ENCODE data around the gene HS3ST5.

DNA sequence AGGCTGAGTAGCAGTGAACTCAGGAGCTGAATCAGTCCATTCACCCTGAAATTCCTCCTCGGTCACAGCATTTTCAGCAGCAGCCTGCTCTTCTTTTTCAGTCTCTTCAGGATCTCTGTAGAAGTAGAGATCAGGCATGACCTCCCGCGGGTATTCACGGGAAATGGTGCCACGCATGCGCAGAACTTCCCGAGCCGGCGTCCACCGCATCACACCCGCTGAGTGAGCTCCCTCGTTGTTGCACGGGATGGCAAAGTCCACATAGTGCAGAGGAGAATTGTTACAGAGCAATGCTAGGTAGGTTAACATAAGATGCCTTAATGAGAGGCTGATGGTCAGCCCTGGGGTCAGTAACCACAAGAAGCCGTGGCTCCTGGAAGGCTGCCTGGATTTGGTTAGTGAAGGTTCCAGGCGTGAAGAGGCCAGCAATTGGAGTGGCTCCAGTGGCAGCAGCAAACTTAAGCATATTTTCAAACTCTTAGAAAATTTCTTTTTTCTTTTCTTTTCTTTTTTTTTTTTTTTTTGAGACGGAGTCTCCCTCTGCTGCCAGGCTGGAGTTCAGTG is 258.4 kb downstream of the HS3ST5 start:
- TF ChIP-seq, protein P1, sequence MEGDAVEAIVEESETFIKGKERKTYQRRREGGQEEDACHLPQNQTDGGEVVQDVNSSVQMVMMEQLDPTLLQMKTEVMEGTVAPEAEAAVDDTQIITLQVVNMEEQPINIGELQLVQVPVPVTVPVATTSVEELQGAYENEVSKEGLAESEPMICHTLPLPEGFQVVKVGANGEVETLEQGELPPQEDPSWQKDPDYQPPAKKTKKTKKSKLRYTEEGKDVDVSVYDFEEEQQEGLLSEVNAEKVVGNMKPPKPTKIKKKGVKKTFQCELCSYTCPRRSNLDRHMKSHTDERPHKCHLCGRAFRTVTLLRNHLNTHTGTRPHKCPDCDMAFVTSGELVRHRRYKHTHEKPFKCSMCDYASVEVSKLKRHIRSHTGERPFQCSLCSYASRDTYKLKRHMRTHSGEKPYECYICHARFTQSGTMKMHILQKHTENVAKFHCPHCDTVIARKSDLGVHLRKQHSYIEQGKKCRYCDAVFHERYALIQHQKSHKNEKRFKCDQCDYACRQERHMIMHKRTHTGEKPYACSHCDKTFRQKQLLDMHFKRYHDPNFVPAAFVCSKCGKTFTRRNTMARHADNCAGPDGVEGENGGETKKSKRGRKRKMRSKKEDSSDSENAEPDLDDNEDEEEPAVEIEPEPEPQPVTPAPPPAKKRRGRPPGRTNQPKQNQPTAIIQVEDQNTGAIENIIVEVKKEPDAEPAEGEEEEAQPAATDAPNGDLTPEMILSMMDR (IDR thresholded peaks at IDR 0.05; ENCODE audit: low read depth, low read length) = no peak
- TF ChIP-seq EZH2phosphoT487 (IDR thresholded peaks at IDR 0.05; ENCODE audit: low read depth) = no peak

Data from OCI-LY3 (cell line).